Measurements from ENCODE around the gene COX6A1.
"Not testable (repeated sequence)": the region's sequence is repeated elsewhere in the genome, so short reads cannot be mapped to it uniquely, and the experiment has no call there.

The COX6A1 gene

DNA sequence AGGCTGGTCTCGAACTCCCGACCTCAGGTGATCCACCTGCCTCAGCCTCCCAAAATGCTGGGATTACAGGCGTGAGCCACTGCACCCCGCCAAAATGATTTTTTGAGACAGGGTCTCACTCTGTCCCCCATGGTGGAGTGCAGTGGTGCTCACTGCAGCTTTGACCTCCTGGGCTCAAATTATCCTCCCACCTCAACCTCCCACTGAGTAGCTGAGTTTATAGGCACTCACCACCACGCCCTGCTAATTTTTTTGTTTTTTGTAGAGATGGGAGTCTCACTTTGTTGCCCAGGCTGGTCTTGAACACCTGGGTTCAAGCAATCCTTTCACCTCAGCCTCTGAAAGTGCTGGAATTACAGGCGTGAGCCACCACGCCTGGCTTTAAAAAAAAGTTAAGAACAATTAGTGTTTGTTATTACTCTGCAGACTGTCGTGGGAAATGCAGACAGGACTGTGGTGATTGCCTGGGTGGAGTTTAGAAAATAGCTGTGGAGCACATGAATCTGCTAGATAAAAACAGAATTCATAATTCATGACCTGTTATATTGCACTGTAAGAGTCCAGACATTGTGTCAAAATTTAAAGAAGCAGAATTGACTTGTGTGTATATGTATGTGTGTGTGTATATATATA is 9.2 kb upstream of the COX6A1 start:
- DNase-seq (ENCODE audit: low read depth in 2 of 2) = no peak

DNA sequence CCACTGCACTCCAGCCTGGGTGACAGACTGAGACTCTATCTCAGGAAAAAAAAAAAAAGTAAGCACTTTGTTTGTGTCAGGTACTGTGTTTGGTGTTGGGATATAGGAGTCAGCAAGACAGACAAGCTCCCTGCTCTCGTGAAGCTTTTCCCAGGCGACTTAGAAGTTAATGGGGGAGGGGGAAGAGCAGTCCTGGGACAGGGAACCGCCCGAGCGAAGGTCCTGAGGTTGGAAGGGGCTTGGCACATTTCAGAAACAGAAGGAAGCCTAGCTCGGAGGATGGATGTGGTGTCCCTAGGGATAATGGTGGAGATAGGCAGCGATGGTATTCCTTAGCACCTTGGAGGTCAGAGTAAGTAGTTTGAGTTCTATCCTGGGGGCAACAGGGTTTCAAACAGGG is 8.5 kb upstream of the COX6A1 start:
- no peak for DNase-seq (ENCODE audit: low read depth in 2 of 2)

GRCh38 chr12:120432772-120433525 is 5.0 kb upstream of the COX6A1 start:
- DNase-seq (ENCODE audit: low read depth in 2 of 2) = no peak

GRCh38 chr12:120438495-120439198 is 734 bp downstream of the COX6A1 start:
- DNase-seq (ENCODE audit: low read depth in 2 of 2) = no peak

- DNase-seq (ENCODE audit: low read depth in 2 of 2) = peak; percentile 54 to 56
Observed at GRCh38 chr12:120439646-120440247, 1.8 kb downstream of the COX6A1 start.

DNA sequence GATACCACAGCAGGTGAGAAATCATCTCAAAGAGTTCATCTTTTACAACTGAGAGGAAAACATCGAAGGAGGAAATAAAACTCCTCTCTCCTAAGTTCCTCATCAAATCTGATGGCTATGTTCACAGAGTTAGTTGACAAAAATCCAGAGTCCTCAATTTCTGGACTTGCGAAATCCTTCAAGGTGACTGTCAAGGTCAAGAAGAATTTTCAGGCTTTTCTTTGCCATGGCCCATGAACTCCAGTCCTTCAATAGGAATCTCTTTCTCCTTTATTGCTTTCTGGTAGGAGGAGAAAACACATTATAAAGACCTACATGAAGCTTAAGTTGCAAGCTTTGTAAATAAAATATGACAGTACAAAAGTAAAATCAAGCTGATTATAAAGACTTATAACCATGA is 6.8 kb downstream of the COX6A1 start:
- no peak for DNase-seq (ENCODE audit: low read depth in 2 of 2)

DNA sequence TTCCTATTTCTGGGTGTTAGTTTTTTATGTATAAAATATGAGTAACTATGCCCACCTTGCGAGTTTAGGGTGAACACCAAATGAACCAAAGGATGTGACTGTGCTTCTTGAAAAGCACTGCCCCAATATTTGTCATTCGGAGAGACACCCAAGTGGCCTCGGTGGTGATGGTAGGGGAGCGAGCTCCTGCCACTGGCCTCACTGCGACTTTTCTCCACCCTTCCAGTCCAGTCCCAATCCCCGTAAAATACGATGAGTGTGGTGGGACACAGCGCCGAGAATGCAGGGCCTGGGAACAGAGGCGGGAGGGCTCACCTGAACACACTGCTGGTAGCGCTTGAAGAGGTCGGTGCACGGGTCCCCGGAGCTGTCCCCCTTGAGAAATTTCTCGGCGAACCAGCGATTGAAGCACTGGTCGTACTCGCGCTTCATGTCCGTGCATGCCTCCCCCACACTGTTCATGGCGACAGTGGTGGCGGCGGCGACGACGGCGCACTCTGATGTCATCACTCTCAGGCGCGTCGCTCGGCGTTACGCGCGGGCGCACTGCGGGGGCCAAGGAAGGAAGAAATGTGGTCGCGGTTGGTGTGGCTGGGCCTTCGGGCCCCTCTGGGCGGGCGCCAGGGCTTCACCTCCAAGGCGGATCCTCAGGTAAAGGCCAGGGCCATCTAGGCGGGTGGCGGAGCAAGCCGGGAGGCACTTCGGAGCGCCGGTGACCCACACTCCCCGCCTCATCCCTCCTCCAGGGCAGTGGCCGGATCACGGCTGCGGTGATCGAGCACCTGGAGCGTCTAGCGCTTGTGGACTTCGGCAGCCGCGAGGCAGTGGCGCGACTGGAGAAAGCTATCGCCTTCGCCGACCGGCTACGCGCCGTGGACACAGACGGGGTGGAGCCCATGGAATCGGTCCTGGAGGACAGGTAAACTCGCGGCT is 8.3 kb downstream of the COX6A1 start, which contains the start of the genes GATC and TRIAP1:
GATC (plus strand) TSS at position 534 of the 933 bp plus-strand sequence; CDS start at position 571, 37 bp downstream.
TRIAP1 (minus strand) TSS at position 474 of the 933 bp plus-strand sequence; CDS start at position 462, 12 bp downstream.
- DNase-seq (ENCODE audit: low read depth in 2 of 2) = peak; percentile 81 to 85

- not testable (repeated sequence) for DNase-seq (ENCODE audit: low read depth in 2 of 2)
Observed at GRCh38 chr12:120446844-120447178, 8.9 kb downstream of the COX6A1 start.

DNA sequence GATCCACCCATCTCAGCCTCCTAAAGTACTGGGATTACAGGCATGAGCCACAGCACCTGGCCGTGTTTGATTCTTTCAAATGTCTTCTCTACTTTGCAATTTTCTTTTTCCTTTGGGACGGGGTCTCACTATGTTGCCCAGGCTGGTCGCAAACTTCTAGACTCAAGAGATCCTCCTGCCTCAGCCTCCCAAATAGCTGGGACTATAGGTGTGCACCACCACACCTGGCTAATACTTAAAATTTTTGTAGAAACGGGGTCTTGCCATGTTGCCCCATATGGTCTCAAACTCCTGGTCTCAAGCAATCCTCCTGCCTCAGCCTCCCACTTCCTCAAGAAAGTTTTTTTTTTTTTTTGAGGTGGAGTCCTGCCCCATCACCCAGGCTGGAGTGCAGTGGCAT is 10.1 kb downstream of the COX6A1 start:
- DNase-seq (ENCODE audit: low read depth in 2 of 2) = no peak

DNA sequence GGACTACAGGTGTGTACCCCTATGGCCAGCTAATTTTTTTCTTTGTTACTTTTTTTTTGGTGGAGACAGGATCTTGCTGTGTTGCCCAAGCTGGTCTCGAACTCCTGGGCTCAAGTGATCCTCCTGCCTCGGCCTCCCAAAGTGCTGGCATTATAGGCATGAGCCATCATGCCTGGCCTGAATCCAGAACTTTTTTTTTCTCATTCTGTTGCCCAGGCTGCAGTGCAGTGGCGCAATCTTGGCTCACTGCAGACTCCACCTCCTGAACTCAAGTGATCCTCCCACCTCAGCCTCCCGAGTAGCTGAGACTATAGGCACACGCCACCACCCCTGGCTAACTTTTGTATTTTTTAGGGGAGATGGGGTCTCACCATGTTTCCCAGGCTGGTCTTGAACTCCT is 14.6 kb downstream of the COX6A1 start:
- not testable (repeated sequence) for DNase-seq (ENCODE audit: low read depth in 2 of 2)

GRCh38 chr12:120453060-120453750 is 15.3 kb downstream of the COX6A1 start:
- DNase-seq (ENCODE audit: low read depth in 2 of 2) = no peak

DNA sequence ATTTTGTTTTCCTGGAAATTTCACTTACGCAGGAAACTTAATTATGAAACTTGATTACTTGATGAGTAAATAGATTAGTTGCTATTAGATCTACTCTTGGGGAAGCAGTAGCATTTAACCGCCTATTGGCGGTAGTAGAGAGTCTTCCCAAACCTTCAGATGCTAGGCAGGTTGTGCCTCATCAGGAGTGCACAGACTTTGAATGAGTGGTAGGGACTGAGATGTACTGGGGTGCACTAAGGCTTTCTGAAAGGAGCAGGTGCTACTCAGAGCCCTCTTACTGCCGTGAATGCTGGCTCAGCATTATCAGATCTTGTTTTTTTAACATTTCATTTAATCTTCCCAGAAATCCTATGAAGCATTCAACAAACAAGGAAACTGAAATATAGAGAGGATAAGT is 16.1 kb downstream of the COX6A1 start:
- DNase-seq (ENCODE audit: low read depth in 2 of 2) = no peak

GRCh38 chr12:120455302-120455701 is 17.4 kb downstream of the COX6A1 start:
- no peak for DNase-seq (ENCODE audit: low read depth in 2 of 2)

- no peak for DNase-seq (ENCODE audit: low read depth in 2 of 2)
Observed at GRCh38 chr12:120457133-120457532, 19.2 kb downstream of the COX6A1 start.

DNA sequence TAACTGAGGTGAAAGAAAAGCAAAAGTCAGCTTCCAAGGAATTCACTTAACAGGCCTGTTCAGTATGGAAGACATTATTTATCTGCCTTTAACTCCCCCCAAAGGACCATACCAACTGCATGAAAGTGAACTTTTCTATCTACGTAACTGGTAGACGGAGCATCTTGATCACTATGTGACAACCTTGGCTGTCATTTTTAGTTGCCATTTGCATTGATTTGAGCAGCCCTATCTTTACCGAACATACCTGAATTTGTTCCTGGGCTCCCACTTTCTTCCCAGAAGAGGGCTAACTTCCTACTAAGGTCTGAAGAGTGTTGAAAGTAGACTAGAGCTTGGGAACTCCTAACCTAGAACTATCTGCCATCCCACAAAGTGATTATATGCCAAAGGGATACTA is 22.2 kb downstream of the COX6A1 start:
- no peak for DNase-seq (ENCODE audit: low read depth in 2 of 2)

GRCh38 chr12:120462099-120462640 is 24.3 kb downstream of the COX6A1 start:
- DNase-seq (ENCODE audit: low read depth in 2 of 2) = no peak

DNA sequence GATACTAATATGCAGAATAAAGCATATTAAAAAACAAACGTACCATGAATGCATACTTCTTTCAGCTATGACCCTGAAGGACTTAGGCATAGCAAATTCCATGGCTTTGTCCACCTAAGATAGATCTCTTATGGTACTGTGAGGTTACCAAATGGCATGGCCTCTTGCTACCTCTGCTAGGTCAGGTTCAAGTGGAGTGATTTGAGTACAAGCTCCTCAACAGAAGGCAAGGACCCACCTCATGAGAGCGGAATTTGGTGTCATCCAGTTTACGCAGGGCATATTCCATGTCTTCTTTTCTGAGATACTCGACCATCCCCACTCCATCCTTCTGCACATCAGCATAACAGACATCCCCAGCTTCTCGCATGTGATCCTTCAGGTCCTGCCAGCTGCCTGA is 25.8 kb downstream of the COX6A1 start:
- no peak for DNase-seq (ENCODE audit: low read depth in 2 of 2)

DNA sequence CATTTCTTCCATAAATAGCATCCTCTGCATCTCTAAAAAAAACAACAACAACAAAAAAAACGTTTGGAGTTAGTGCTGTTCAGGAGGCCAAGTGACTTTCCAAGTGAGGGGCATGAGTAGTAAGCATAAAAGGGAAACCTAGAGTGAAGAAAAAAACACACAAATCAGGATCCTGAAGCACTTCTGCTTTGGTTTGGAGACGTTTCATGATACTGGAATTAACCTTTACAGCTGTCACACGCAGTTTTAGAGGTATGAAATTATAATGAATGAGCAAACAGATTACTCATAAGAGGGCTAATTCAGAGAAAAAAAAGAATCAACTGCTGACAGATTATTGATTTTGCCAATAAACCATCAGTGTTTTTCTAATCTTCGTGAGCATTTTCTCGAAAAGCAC is 27.8 kb downstream of the COX6A1 start:
- no peak for DNase-seq (ENCODE audit: low read depth in 2 of 2)

DNA sequence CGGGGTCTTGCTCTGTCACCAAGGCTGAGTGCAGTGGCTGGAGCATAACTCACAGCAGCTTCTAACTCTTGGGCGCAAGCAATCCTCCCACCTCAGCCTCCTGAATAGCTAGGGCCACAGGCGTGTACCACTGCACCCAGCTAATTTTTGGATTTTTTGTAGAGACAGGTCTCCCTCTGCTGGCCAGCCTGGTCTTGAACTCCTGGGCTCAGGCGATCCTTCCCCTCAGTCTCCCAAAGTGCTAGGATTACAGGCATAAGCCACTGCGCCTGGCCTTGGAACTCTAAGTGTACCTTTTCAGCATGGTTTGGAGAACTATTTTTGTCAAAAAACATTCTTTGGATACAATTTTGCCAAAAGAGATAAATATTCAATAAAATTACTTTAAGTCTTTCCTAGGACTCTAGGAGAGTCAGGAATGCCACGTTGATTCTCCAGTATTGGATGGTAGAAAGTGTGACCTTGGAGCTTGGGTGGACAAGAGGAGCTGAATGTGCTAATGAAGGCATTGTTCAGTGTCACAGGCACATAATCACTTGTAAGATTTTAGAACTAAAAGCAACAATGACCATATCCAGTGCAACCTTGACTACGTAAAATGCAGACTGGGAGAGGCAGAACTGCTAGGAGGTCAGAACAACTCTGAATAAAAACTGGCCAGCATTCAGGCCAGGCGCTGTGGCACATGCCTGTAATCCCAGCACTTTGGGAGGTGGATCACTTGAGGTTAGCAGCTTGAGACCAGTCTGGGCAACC is 28.8 kb downstream of the COX6A1 start:
- DNase-seq (ENCODE audit: low read depth in 2 of 2) = no peak

- no peak for DNase-seq (ENCODE audit: low read depth in 2 of 2)
Observed at GRCh38 chr12:120467439-120467838, 29.5 kb downstream of the COX6A1 start.
